C4-2B (cell line): Measurements from ENCODE around the gene PNPLA7.
A peak's percentile ranks its signal among the peaks of the same experiment; 100 is the strongest.
"Not testable (repeated sequence)": the region's sequence is repeated elsewhere in the genome, so short reads cannot be mapped to it uniquely, and the experiment has no call there.

Source experiments
- H3K27ac ChIP-seq: fragments of 450-650 bp; 2 replicates; pipeline ENCODE4 v1.5.1; 2017
- CTCF ChIP-seq: fragments of 450-650 bp; conservative IDR thresholded peaks from 2 replicates; pipeline ENCODE4 v1.5.1; 2017; ENCODE audit warnings: mild to moderate bottlenecking
- ZFX ChIP-seq: fragments of 450-650 bp; IDR thresholded peaks from 2 replicates; pipeline ENCODE4 v1.6.1; 2017

The PNPLA7 gene

GRCh38 chr9:137550231-137550621, at the start of gene PNPLA7:
Gene PNPLA7 (minus strand): TSS chr9:137550402. CDS start chr9:137550197, 205 bp downstream.
- H3K27ac ChIP-seq = peak within 1 kb of the TSS; percentile 92

GRCh38 chr9:137598943-137599342, 48.7 kb upstream of the PNPLA7 start:
- H3K27ac ChIP-seq = no peak overlapping the region
- no peak for TF ChIP-seq ZFX
- no peak for TF ChIP-seq CTCF

More at GRCh38 chr9:137550231-137550621, at the start of gene PNPLA7:
- TF ChIP-seq ZFX = no peak
- TF ChIP-seq CTCF = no peak

- H3K27ac ChIP-seq = not testable (repeated sequence)
Observed at GRCh38 chr9:137596577-137596976, 46.4 kb upstream of the PNPLA7 start.

GRCh38 chr9:137593176-137593575, 43.0 kb upstream of the PNPLA7 start:
- H3K27ac ChIP-seq = peak overlapping the region; percentile 49
- TF ChIP-seq CTCF (no peak), ZFX (no peak)

- peak overlapping the region; percentile 49 for H3K27ac ChIP-seq
- no peak for TF ChIP-seq ZFX
Observed at GRCh38 chr9:137592767-137593166, 42.6 kb upstream of the PNPLA7 start.

- peak within 1 kb of the TSS; percentile 88 for H3K27ac ChIP-seq
- TF ChIP-seq ZFX = 0 out of 2 replicates have a peak, but pooled peaks have one; percentile 19
- TF ChIP-seq CTCF = no peak
Observed at GRCh38 chr9:137590469-137591383, 40.5 kb upstream of the PNPLA7 start, which contains the start of gene ZMYND19. Gene ZMYND19 (minus strand): TSS chr9:137590512. CDS start chr9:137590263, 249 bp downstream.

- TF ChIP-seq CTCF = no peak
- peak; percentile 87; the same call in 1 of the 2 replicates for TF ChIP-seq ZFX
Observed at GRCh38 chr9:137590123-137590468, 39.9 kb upstream of the PNPLA7 start.

GRCh38 chr9:137589441-137590122, 39.4 kb upstream of the PNPLA7 start:
- TF ChIP-seq ZFX (peak; percentile 89), CTCF (no peak)
- peak overlapping the region; percentile 88 for H3K27ac ChIP-seq

More at GRCh38 chr9:137590123-137590468, 39.9 kb upstream of the PNPLA7 start:
- peak overlapping the region; percentile 88 for H3K27ac ChIP-seq
